DOHH2 (cell line): ENCODE results near the gene HTR6.

Experiments
- H3F3A ChIP-seq: fragments of 200-600 bp; sonication (generic), shearing (Covaris generic); 2 replicates; pipeline ENCODE4 v1.6.0; 2016; ENCODE audit warnings: antibody characterized with exemption, mild to moderate bottlenecking; ENCODE audit not compliant: control insufficient read depth, insufficient read depth
- H3K27ac ChIP-seq: fragments of 200-600 bp; sonication (generic); 2 replicates; pipeline ENCODE4 v1.5.1; 2014; ENCODE audit warnings: low read depth, mild to moderate bottlenecking, low read length, moderate library complexity
- H3K27me3 ChIP-seq: fragments of 200-600 bp; sonication (generic); 2 replicates; pipeline ENCODE4 v1.6.1; 2014; ENCODE audit warnings: mild to moderate bottlenecking, low read length, mixed read lengths; ENCODE audit not compliant: control insufficient read depth
- H3K36me3 ChIP-seq: fragments of 200-600 bp; sonication (generic); 2 replicates; pipeline ENCODE4 v1.6.1; 2014; ENCODE audit warnings: mild to moderate bottlenecking, low read length, moderate library complexity, mixed read lengths; ENCODE audit not compliant: control insufficient read depth
- H3K4me1 ChIP-seq: fragments of 200-600 bp; sonication (generic); 2 replicates; pipeline ENCODE4 v1.6.1; 2014; ENCODE audit warnings: mild to moderate bottlenecking, low read length, mixed read lengths; ENCODE audit not compliant: control insufficient read depth
- H3K4me2 ChIP-seq: fragments of 200-600 bp; sonication (generic); 2 replicates; pipeline ENCODE4 v1.6.0; 2014; ENCODE audit warnings: mild to moderate bottlenecking, low read length, moderate library complexity
- H3K4me3 ChIP-seq: fragments of 200-600 bp; sonication (generic); 2 replicates; pipeline ENCODE4 v1.5.1; 2014; ENCODE audit warnings: mild to moderate bottlenecking, low read length, mixed read lengths
- H3K79me2 ChIP-seq: fragments of 200-600 bp; sonication (generic); 2 replicates; pipeline ENCODE4 v1.6.1; 2014; ENCODE audit warnings: mild to moderate bottlenecking, low read length, mixed read lengths; ENCODE audit not compliant: control insufficient read depth
- H3K9me2 ChIP-seq: fragments of 200-600 bp; sonication (generic); replicated peaks from 2 replicates; pipeline ENCODE4 v1.6.1; 2014; ENCODE audit warnings: mild to moderate bottlenecking, low read length, mixed read lengths; ENCODE audit not compliant: control insufficient read depth
- H3K9me3 ChIP-seq: fragments of 200-600 bp; sonication (generic); 2 replicates; pipeline ENCODE4 v1.6.1; 2014; ENCODE audit warnings: antibody characterized with exemption, low read length, mixed read lengths; ENCODE audit not compliant: control insufficient read depth, insufficient read depth
- H4K20me1 ChIP-seq: fragments of 200-600 bp; sonication (generic); 2 replicates; pipeline ENCODE4 v1.6.0; 2014; ENCODE audit warnings: low read depth, mild to moderate bottlenecking, antibody characterized with exemption, low read length, moderate library complexity; ENCODE audit not compliant: control insufficient read depth, insufficient read depth
- CTCF ChIP-seq: fragments of 200-600 bp; sonication (generic); IDR thresholded peaks from one replicate; pipeline ENCODE4 v1.5.1; 2014; ENCODE audit warnings: antibody characterized with exemption, mild to moderate bottlenecking, low read depth, low read length; ENCODE audit not compliant: poor library complexity, severe bottlenecking
- EZH2phosphoT487 ChIP-seq: fragments of 200-600 bp; sonication (generic); IDR thresholded peaks from 2 replicates; pipeline ENCODE4 v1.6.1; 2017; ENCODE audit warnings: borderline replicate concordance, mild to moderate bottlenecking, antibody characterized with exemption, low read length, moderate library complexity, mixed read lengths

Gene HTR6

GRCh38 chr1:19662313-19662712, 2.4 kb upstream of the HTR6 start:
- H3K27me3 ChIP-seq, result peaks cover 27% of the 10 kb centered on the region
- H3K36me3 ChIP-seq, result no peaks in the 10 kb centered on the region
- H3K4me1 ChIP-seq, result peaks cover 3% of the 10 kb centered on the region; the same call in 1 of the 2 replicates
- TF ChIP-seq EZH2phosphoT487 (no peak), CTCF (no peak)
- H3K9me3 ChIP-seq, result no peaks in the 10 kb centered on the region
- no peaks in the 10 kb centered on the region for H4K20me1 ChIP-seq
- H3K4me2 ChIP-seq, result no peak overlapping the region
- H3F3A ChIP-seq, result peaks cover 4% of the 10 kb centered on the region; the same call in 1 of the 2 replicates
- no peaks in the 10 kb centered on the region for H3K79me2 ChIP-seq
- H3K9me2 ChIP-seq, result no peaks in the 10 kb centered on the region
- no peak overlapping the region for H3K4me3 ChIP-seq
- no peak overlapping the region for H3K27ac ChIP-seq

GRCh38 chr1:19665186-19665495, 466 bp downstream of the HTR6 start:
- Histone ChIP-seq H4K20me1 (no peaks in the 10 kb centered on the region), H3K9me3 (no peaks in the 10 kb centered on the region), H3K4me3 (no peak overlapping the region), H3K4me2 (no peak overlapping the region), H3F3A (peaks cover 4% of the 10 kb centered on the region; the same call in 1 of the 2 replicates), H3K27ac (no peak overlapping the region), H3K4me1 (no peaks in the 10 kb centered on the region), H3K27me3 (peaks cover 27% of the 10 kb centered on the region), H3K36me3 (no peaks in the 10 kb centered on the region), H3K9me2 (no peaks in the 10 kb centered on the region), H3K79me2 (no peaks in the 10 kb centered on the region)
- TF ChIP-seq EZH2phosphoT487 (no peak), CTCF (no peak)

- Histone ChIP-seq H3K4me3 (no peak overlapping the region), H3K27ac (no peak overlapping the region), H3K36me3 (no peaks in the 10 kb centered on the region), H3K9me3 (no peaks in the 10 kb centered on the region), H3K4me1 (no peaks in the 10 kb centered on the region), H3K27me3 (peaks cover 27% of the 10 kb centered on the region), H4K20me1 (no peaks in the 10 kb centered on the region), H3F3A (peaks cover 4% of the 10 kb centered on the region; the same call in 1 of the 2 replicates), H3K4me2 (no peak overlapping the region), H3K79me2 (no peaks in the 10 kb centered on the region), H3K9me2 (no peaks in the 10 kb centered on the region)
- TF ChIP-seq CTCF (no peak), EZH2phosphoT487 (no peak)
These were observed 1.1 kb downstream of the HTR6 start for GRCh38 chr1:19665496-19666465.
